Trophoblast cell (in vitro differentiated cells and primary cell): Measurements from ENCODE around the gene WDR5.

Source experiments
- DNase-seq, 2 donors: peaks; one replicate each; pipeline ENCODE4 v3.0.0-alpha.2; 2016
- H2AFZ ChIP-seq: 2 replicates; pipeline ENCODE4 v1.6.1; 2013; ENCODE audit warnings: low read length, moderate library complexity, mild to moderate bottlenecking; ENCODE audit not compliant: insufficient read depth, poor library complexity
- H2AK5ac ChIP-seq: 2 replicates; pipeline ENCODE4 v1.6.1; 2013; ENCODE audit warnings: mild to moderate bottlenecking, low read length
- H2BK120ac ChIP-seq: 2 replicates; pipeline ENCODE4 v1.6.1; 2013; ENCODE audit warnings: low read length, mild to moderate bottlenecking, moderate library complexity; ENCODE audit not compliant: insufficient read depth, poor library complexity
- H2BK12ac ChIP-seq: 2 replicates; pipeline ENCODE4 v1.6.1; 2013; ENCODE audit warnings: mild to moderate bottlenecking, low read length, moderate library complexity
- H2BK5ac ChIP-seq: 2 replicates; pipeline ENCODE4 v1.6.1; 2013; ENCODE audit warnings: low read length, low read depth, moderate library complexity, mild to moderate bottlenecking; ENCODE audit not compliant: poor library complexity
- H3K14ac ChIP-seq: 2 replicates; pipeline ENCODE4 v1.6.1; 2013; ENCODE audit warnings: mild to moderate bottlenecking, low read length
- H3K18ac ChIP-seq: 2 replicates; pipeline ENCODE4 v1.6.1; 2013; ENCODE audit warnings: mild to moderate bottlenecking, low read length
- H3K23ac ChIP-seq: 2 replicates; pipeline ENCODE4 v1.6.1; 2013; ENCODE audit warnings: low read length
- H3K27ac ChIP-seq: 2 replicates; pipeline ENCODE4 v1.5.1; 2013; ENCODE audit warnings: low read depth, mild to moderate bottlenecking, inconsistent platforms, low read length, moderate library complexity
- H3K27me3 ChIP-seq: 2 replicates; pipeline ENCODE4 v1.6.1; 2013; ENCODE audit warnings: inconsistent platforms, mild to moderate bottlenecking, low read length, moderate library complexity; ENCODE audit not compliant: insufficient read depth
- H3K36me3 ChIP-seq, 2 experiments: 1 replicate in 1 of 2; 2 replicates in 1 of 2; pipeline ENCODE4 v1.6.1; 2013; ENCODE audit warnings: low read length in 2 of 2, mild to moderate bottlenecking in 2 of 2, moderate library complexity in 1 of 2; ENCODE audit not compliant: insufficient read depth in 2 of 2, control insufficient read depth in 1 of 2
- H3K4ac ChIP-seq: 2 replicates; pipeline ENCODE4 v1.6.1; 2013; ENCODE audit warnings: low read depth, mild to moderate bottlenecking, low read length, moderate library complexity
- H3K4me1 ChIP-seq, 2 experiments: 1 replicate in 1 of 2; 2 replicates in 1 of 2; pipeline ENCODE4 v1.6.1; 2013; ENCODE audit warnings: low read length in 2 of 2, mild to moderate bottlenecking in 2 of 2, moderate library complexity in 1 of 2; ENCODE audit not compliant: insufficient read depth in 2 of 2, control insufficient read depth in 1 of 2
- H3K4me2 ChIP-seq: 2 replicates; pipeline ENCODE4 v1.6.1; 2013; ENCODE audit warnings: inconsistent platforms, mild to moderate bottlenecking, low read length, moderate library complexity
- H3K4me3 ChIP-seq: 2 replicates; pipeline ENCODE4 v1.5.1; 2013; ENCODE audit warnings: mild to moderate bottlenecking, low read depth, low read length, inconsistent platforms
- H3K79me1 ChIP-seq: one replicate; pipeline ENCODE4 v1.6.1; 2013; ENCODE audit warnings: low read length
- H3K79me2 ChIP-seq: 2 replicates; pipeline ENCODE4 v1.6.1; 2013; ENCODE audit warnings: low read length, mild to moderate bottlenecking; ENCODE audit not compliant: control insufficient read depth, insufficient read depth, poor library complexity
- H3K9ac ChIP-seq: 2 replicates; pipeline ENCODE4 v1.6.1; 2013; ENCODE audit warnings: mild to moderate bottlenecking, low read length
- H3K9me3 ChIP-seq: 2 replicates; pipeline ENCODE4 v1.6.1; 2013; ENCODE audit warnings: low read depth, mild to moderate bottlenecking, control low read depth, inconsistent platforms, low read length; ENCODE audit not compliant: insufficient read depth
- H4K12ac ChIP-seq: 2 replicates; pipeline ENCODE4 v1.6.1; 2013; ENCODE audit warnings: low read depth, mild to moderate bottlenecking, low read length, moderate library complexity
- H4K8ac ChIP-seq: 2 replicates; pipeline ENCODE4 v1.6.1; 2013; ENCODE audit warnings: low read depth, mild to moderate bottlenecking, low read length, moderate library complexity
- H4K91ac ChIP-seq: one replicate; pipeline ENCODE4 v1.6.1; 2013; ENCODE audit warnings: low read depth, mild to moderate bottlenecking, low read length, moderate library complexity
- WGBS: extraction: QIAGEN DNeasy Blood & Tissue Kit; methylation state at CpG from one replicate; pipeline ENCODE4 v1.1.7; 2013; ENCODE audit warnings: missing lambda C conversion rate; ENCODE audit not compliant: insufficient read length, insufficient coverage; ENCODE audit errors: extremely low coverage; 5-methylcytosine and 5-hydroxymethylcytosine counted together

The WDR5 gene

GRCh38 chr9:134178394-134178767 lies 42.5 kb downstream of the WDR5 start:
- H2BK12ac ChIP-seq, result no peak overlapping the region
- no peak overlapping the region for H3K18ac ChIP-seq
- H3K9me3 ChIP-seq, result peaks cover 11% of the 10 kb centered on the region
- no peak overlapping the region for H2BK5ac ChIP-seq
- H3K9ac ChIP-seq, result no peak overlapping the region
- H2AFZ ChIP-seq, result no peak overlapping the region
- no peak overlapping the region for H3K4me3 ChIP-seq
- H3K79me2 ChIP-seq, result no peaks in the 10 kb centered on the region
- no CpG with 5 or more reads among the region's 9 CpGs for WGBS
- H2BK120ac ChIP-seq, result no peak overlapping the region
- no peak overlapping the region for H4K12ac ChIP-seq
- H3K27me3 ChIP-seq, result no peaks in the 10 kb centered on the region
- H3K36me3 ChIP-seq, result no peaks in the 10 kb centered on the region
- H2AK5ac ChIP-seq, result no peak overlapping the region
- no peak overlapping the region for H3K27ac ChIP-seq
- no peak overlapping the region for H4K91ac ChIP-seq
- DNase-seq, result no peak
- H3K4ac ChIP-seq, result no peak overlapping the region
- peaks cover 0 to 4% of the 10 kb centered on the region in 2 experiments for H3K4me1 ChIP-seq
- no peaks in the 10 kb centered on the region for H3K79me1 ChIP-seq
- no peak overlapping the region for H3K4me2 ChIP-seq
- H3K14ac ChIP-seq, result no peak overlapping the region
- H4K8ac ChIP-seq, result no peak overlapping the region
- no peak overlapping the region for H3K23ac ChIP-seq

- H3K9me3 ChIP-seq, result peaks cover 11% of the 10 kb centered on the region
- H4K12ac ChIP-seq, result no peak overlapping the region
- no peaks in the 10 kb centered on the region for H3K79me2 ChIP-seq
- peaks cover 0 to 4% of the 10 kb centered on the region in 2 experiments for H3K4me1 ChIP-seq
- no peak overlapping the region for H3K14ac ChIP-seq
- no peak for DNase-seq
- H2BK5ac ChIP-seq, result no peak overlapping the region
- H4K91ac ChIP-seq, result no peak overlapping the region
- no peak overlapping the region for H2BK120ac ChIP-seq
- no peaks in the 10 kb centered on the region for H3K27me3 ChIP-seq
- H3K4me2 ChIP-seq, result no peak overlapping the region
- H2AK5ac ChIP-seq, result no peak overlapping the region
- no peak overlapping the region for H3K23ac ChIP-seq
- no peak overlapping the region for H3K27ac ChIP-seq
- H2AFZ ChIP-seq, result no peak overlapping the region
- no peak overlapping the region for H3K18ac ChIP-seq
- H3K79me1 ChIP-seq, result no peaks in the 10 kb centered on the region
- H3K4ac ChIP-seq, result no peak overlapping the region
- no peak overlapping the region for H4K8ac ChIP-seq
- H3K4me3 ChIP-seq, result no peak overlapping the region
- H2BK12ac ChIP-seq, result no peak overlapping the region
- no peaks in the 10 kb centered on the region for H3K36me3 ChIP-seq
- H3K9ac ChIP-seq, result no peak overlapping the region
- WGBS, result no CpG with 5 or more reads among the region's 30 CpGs
Observed at GRCh38 chr9:134178768-134179551, 43.1 kb downstream of the WDR5 start.

GRCh38 chr9:134179595-134179917 lies 43.7 kb downstream of the WDR5 start:
- H3K4me1 ChIP-seq, result peaks cover 0 to 4% of the 10 kb centered on the region in 2 experiments
- H3K4me2 ChIP-seq, result no peak overlapping the region
- no peak overlapping the region for H3K18ac ChIP-seq
- no peak overlapping the region for H4K8ac ChIP-seq
- no peak overlapping the region for H3K4ac ChIP-seq
- WGBS, result no CpG with 5 or more reads among the region's 6 CpGs
- DNase-seq, result no peak
- no peak overlapping the region for H2AK5ac ChIP-seq
- H2AFZ ChIP-seq, result no peak overlapping the region
- H3K27me3 ChIP-seq, result no peaks in the 10 kb centered on the region
- no peaks in the 10 kb centered on the region for H3K79me1 ChIP-seq
- no peak overlapping the region for H4K12ac ChIP-seq
- no peak overlapping the region for H2BK5ac ChIP-seq
- no peak overlapping the region for H3K4me3 ChIP-seq
- H2BK12ac ChIP-seq, result no peak overlapping the region
- no peak overlapping the region for H3K23ac ChIP-seq
- H3K36me3 ChIP-seq, result no peaks in the 10 kb centered on the region
- H3K79me2 ChIP-seq, result no peaks in the 10 kb centered on the region
- H4K91ac ChIP-seq, result no peak overlapping the region
- H3K27ac ChIP-seq, result no peak overlapping the region
- peaks cover 11% of the 10 kb centered on the region for H3K9me3 ChIP-seq
- no peak overlapping the region for H3K14ac ChIP-seq
- H2BK120ac ChIP-seq, result no peak overlapping the region
- no peak overlapping the region for H3K9ac ChIP-seq

GRCh38 chr9:134179918-134180785 lies 44.3 kb downstream of the WDR5 start:
- H3K4me2 ChIP-seq, result no peak overlapping the region
- H3K4me1 ChIP-seq, result no peaks in the 10 kb centered on the region
- WGBS, result 100% methylated on average over 1 of the region's 29 CpGs
- no peak overlapping the region for H2BK120ac ChIP-seq
- H3K9me3 ChIP-seq, result peaks cover 11% of the 10 kb centered on the region
- H3K79me2 ChIP-seq, result no peaks in the 10 kb centered on the region
- H3K79me1 ChIP-seq, result no peaks in the 10 kb centered on the region
- H3K9ac ChIP-seq, result no peak overlapping the region
- no peaks in the 10 kb centered on the region for H3K27me3 ChIP-seq
- no peak for DNase-seq
- no peak overlapping the region for H3K23ac ChIP-seq
- H3K4me3 ChIP-seq, result peak overlapping the region; percentile 46
- no peak overlapping the region for H3K14ac ChIP-seq
- H3K18ac ChIP-seq, result no peak overlapping the region
- no peak overlapping the region for H4K8ac ChIP-seq
- H2AFZ ChIP-seq, result no peak overlapping the region
- H2BK12ac ChIP-seq, result no peak overlapping the region
- H2AK5ac ChIP-seq, result no peak overlapping the region
- H2BK5ac ChIP-seq, result no peak overlapping the region
- no peak overlapping the region for H3K4ac ChIP-seq
- H3K36me3 ChIP-seq, result no peaks in the 10 kb centered on the region
- H4K12ac ChIP-seq, result no peak overlapping the region
- no peak overlapping the region for H4K91ac ChIP-seq
- no peak overlapping the region for H3K27ac ChIP-seq
